ENCODE results near the gene FGF22. TPM values are rescaled to one million over a fixed set of nuclear protein-coding genes. Genes with fewer than 3 reads are reported as not detected.
A peak's percentile ranks its signal among the peaks of the same experiment; 100 is the strongest.

The FGF22 gene
- total RNA-seq, 1 donor from 2014 or later, result not detected

GRCh38 chr19:681029-682019, 41.6 kb downstream of the FGF22 start:
- no peak for TF ChIP-seq CTCF (conservative IDR thresholded peaks at IDR 0.05)
- no peaks in the 10 kb centered on the region for H3K36me3 Mint-ChIP-seq
- no peaks in the 10 kb centered on the region for H3K4me1 Mint-ChIP-seq (ENCODE audit: unreplicated experiment)
- DNase-seq (ENCODE audit: extremely low spot score, unreplicated experiment), result no peak
- H3K27ac Mint-ChIP-seq, result peak overlapping the region; percentile 96
- no peaks in the 10 kb centered on the region for H3K27me3 Mint-ChIP-seq
- no peaks in the 10 kb centered on the region for H3K9me3 Mint-ChIP-seq
- H3K4me3 Mint-ChIP-seq, result peak overlapping the region; percentile 94

- DNase-seq (ENCODE audit: extremely low spot score, unreplicated experiment), result no peak
- Mint-ChIP-seq H3K27me3 (no peaks in the 10 kb centered on the region), H3K4me3 (no peak overlapping the region)
Observed at GRCh38 chr19:682678-683320, 43.1 kb downstream of the FGF22 start.

GRCh38 chr19:685454-685931, 45.8 kb downstream of the FGF22 start:
- TF ChIP-seq CTCF (conservative IDR thresholded peaks at IDR 0.05), result no peak
- H3K4me1 Mint-ChIP-seq (ENCODE audit: unreplicated experiment), result no peaks in the 10 kb centered on the region
- H3K36me3 Mint-ChIP-seq, result no peaks in the 10 kb centered on the region
- no peak overlapping the region for H3K4me3 Mint-ChIP-seq
- no peaks in the 10 kb centered on the region for H3K27me3 Mint-ChIP-seq
- no peak for DNase-seq (ENCODE audit: extremely low spot score, unreplicated experiment)
- H3K9me3 Mint-ChIP-seq, result no peaks in the 10 kb centered on the region
- H3K27ac Mint-ChIP-seq, result no peak overlapping the region

More at GRCh38 chr19:682678-683320, 43.1 kb downstream of the FGF22 start:
- no peaks in the 10 kb centered on the region for H3K36me3 Mint-ChIP-seq
- H3K4me1 Mint-ChIP-seq (ENCODE audit: unreplicated experiment), result no peaks in the 10 kb centered on the region
- no peak for TF ChIP-seq CTCF (conservative IDR thresholded peaks at IDR 0.05)
- H3K9me3 Mint-ChIP-seq, result no peaks in the 10 kb centered on the region
- no peak overlapping the region for H3K27ac Mint-ChIP-seq

GRCh38 chr19:686589-687297, 47.1 kb downstream of the FGF22 start:
- no peak overlapping the region for H3K4me3 Mint-ChIP-seq
- no peaks in the 10 kb centered on the region for H3K36me3 Mint-ChIP-seq
- H3K27ac Mint-ChIP-seq, result no peak overlapping the region
- TF ChIP-seq CTCF (conservative IDR thresholded peaks at IDR 0.05), result no peak
- no peaks in the 10 kb centered on the region for H3K4me1 Mint-ChIP-seq (ENCODE audit: unreplicated experiment)
- no peaks in the 10 kb centered on the region for H3K27me3 Mint-ChIP-seq
- no peak for DNase-seq (ENCODE audit: extremely low spot score, unreplicated experiment)
- H3K9me3 Mint-ChIP-seq, result no peaks in the 10 kb centered on the region

DNA sequence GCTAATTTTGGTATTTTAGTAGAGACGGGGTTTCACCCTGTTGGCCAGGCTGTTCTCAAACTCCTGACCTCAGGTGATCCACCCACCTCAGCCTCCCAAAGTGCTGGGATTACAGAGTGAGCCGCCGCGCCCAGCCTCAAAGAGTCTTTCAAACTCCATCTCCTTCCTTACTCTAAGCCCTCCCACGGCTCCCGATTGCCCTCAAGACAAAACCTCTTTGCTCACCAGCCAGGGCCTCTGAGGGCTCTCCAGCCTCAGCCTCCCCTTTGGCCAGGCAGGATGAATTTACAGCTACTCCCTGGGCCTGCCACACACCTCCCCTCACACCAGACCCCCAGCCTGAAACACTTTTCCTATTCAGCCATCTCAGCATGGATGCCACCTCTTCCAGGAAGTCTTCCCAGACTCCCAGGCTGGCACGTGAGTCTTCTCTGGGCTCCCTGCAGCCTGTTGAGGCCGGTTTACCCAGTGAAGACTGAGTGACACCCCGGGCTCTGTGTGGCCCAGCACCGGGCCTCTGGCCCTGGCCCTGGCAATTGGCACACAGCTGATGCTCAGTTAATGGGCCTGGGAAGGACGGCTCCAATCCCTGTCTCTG, 48.0 kb downstream of the FGF22 start:
- no peak for DNase-seq (ENCODE audit: extremely low spot score, unreplicated experiment)
- Mint-ChIP-seq H3K4me3 (no peak overlapping the region), H3K27me3 (no peaks in the 10 kb centered on the region), H3K9me3 (no peaks in the 10 kb centered on the region), H3K4me1 (ENCODE audit: unreplicated experiment) (no peaks in the 10 kb centered on the region), H3K27ac (peak overlapping the region; percentile 53), H3K36me3 (no peaks in the 10 kb centered on the region)
- no peak for TF ChIP-seq CTCF (conservative IDR thresholded peaks at IDR 0.05)
